HCT116 (cell line): ENCODE measurements around the gene GRHL1. TPM values are rescaled to one million over a fixed set of nuclear protein-coding genes. Genes with fewer than 3 reads are reported as not detected.
A peak's percentile ranks its signal among the peaks of the same experiment; 100 is the strongest.

Experiments used
- ATAC-seq: fragments of 200-7000 bp; cut with Tn5 transposase; 2 replicates; pipeline ENCODE4 v1.9.1; 2020; ENCODE audit warnings: mild to moderate bottlenecking, moderate library complexity
- BruUV-seq: library from RNA; stranded (reverse); fragments of 400-500 nt; replicated peaks from 2 replicates; lab custom pipeline; 2021; lab: Mats Ljungman, UMichigan
- CTCF ChIA-PET: fragments of 300-600 bp; sonication (Branson Sonifier 250); formaldehyde crosslinking; loops from one replicate; lab custom pipeline; 2021; ENCODE audit warnings: antibody characterized with exemption; lab: Charles Lee
- POLR2A ChIA-PET: fragments of 300-600, 350-600 bp; sonication (Branson Sonifier 250); formaldehyde crosslinking; loops from one replicate; lab custom pipeline; 2021; ENCODE audit warnings: antibody characterized with exemption; lab: Charles Lee
- RAD21 ChIA-PET, 2 experiments: fragments of 300-600 bp; sonication (Branson Sonifier 250); formaldehyde crosslinking; loops; one replicate each; lab custom pipeline; 2023; ENCODE audit warnings: low total read pairs in 2 of 2; ENCODE audit not compliant: uncharacterized antibody in 2 of 2, unreplicated experiment in 2 of 2, low non-redundant PET in 1 of 2; lab: Charles Lee
- DNase-seq: peaks from one replicate; pipeline ENCODE4 v3.0.0-alpha.2; 2010; ENCODE audit warnings: low read depth, low spot score
- H2AFZ ChIP-seq: fragments of 200-600 bp; shearing (Covaris generic), sonication (generic); 2 replicates; pipeline ENCODE4 v1.6.1; 2017; ENCODE audit warnings: low read depth, mixed run types, mixed read lengths, antibody characterized with exemption, low read length; ENCODE audit not compliant: poor library complexity, severe bottlenecking
- H3K27ac ChIP-seq: 2 replicates; pipeline ENCODE4 v1.5.1; 2012; ENCODE audit warnings: low read depth, low read length
- H3K27me3 ChIP-seq: fragments of 200-600 bp; sonication (generic); 2 replicates; pipeline ENCODE4 v1.6.1; 2016; ENCODE audit warnings: mixed run types, low read length, mixed read lengths; ENCODE audit not compliant: insufficient read depth
- H3K36me3 ChIP-seq, 2 experiments: fragments of 200-500 bp in 1 of 2; fragments of 200-600 bp in 1 of 2; sonication (Bioruptor generic) in 1 of 2; sonication (generic) in 1 of 2; 2 replicates each; pipeline versions ENCODE4 v1.5.1 to v1.6.1; 2014 to 2016; ENCODE audit warnings: low read length in 2 of 2, inconsistent platforms in 1 of 2, mixed read lengths in 1 of 2, mixed run types in 1 of 2; ENCODE audit not compliant: insufficient read depth in 2 of 2, control insufficient read depth in 1 of 2
- H3K4me1 ChIP-seq, 2 experiments: fragments of 200-600 bp in 1 of 2; sonication (generic) in 1 of 2; 2 replicates each; pipeline versions ENCODE4 v1.5.1 to v1.6.1; 2012 to 2017; ENCODE audit warnings: low read length in 2 of 2, inconsistent platforms in 1 of 2, mild to moderate bottlenecking in 1 of 2, mixed read lengths in 1 of 2, mixed run types in 1 of 2, moderate library complexity in 1 of 2; ENCODE audit not compliant: insufficient read depth in 2 of 2, control insufficient read depth in 1 of 2
- H3K4me2 ChIP-seq: fragments of 200-600 bp; sonication (generic); 2 replicates; pipeline ENCODE4 v1.6.1; 2017; ENCODE audit warnings: mixed run types, low read length, mixed read lengths
- H3K4me3 ChIP-seq, 2 experiments: fragments of 200-600 bp in 1 of 2; sonication (generic) in 1 of 2; replicated peaks in 1 of 2; 2 replicates each; pipeline ENCODE4 v1.5.1; 2011 to 2016; ENCODE audit warnings: low read length in 2 of 2, control low read depth in 1 of 2, low read depth in 1 of 2, mild to moderate bottlenecking in 1 of 2, mixed read lengths in 1 of 2, mixed run types in 1 of 2
- H3K79me2 ChIP-seq: fragments of 200-600 bp; sonication (generic); 2 replicates; pipeline ENCODE4 v1.6.1; 2017; ENCODE audit warnings: mild to moderate bottlenecking, mixed run types, low read length, moderate library complexity, mixed read lengths; ENCODE audit not compliant: insufficient read depth
- H3K9ac ChIP-seq: fragments of 200-600 bp; sonication (generic); 2 replicates; pipeline ENCODE4 v1.6.1; 2016; ENCODE audit warnings: low read length, mixed read lengths
- H3K9me2 ChIP-seq: fragments of 200-600 bp; sonication (generic), shearing (Covaris generic); 2 replicates; pipeline ENCODE4 v1.6.1; 2017; ENCODE audit warnings: mixed run types, mild to moderate bottlenecking, moderate library complexity; ENCODE audit not compliant: insufficient read depth
- H3K9me3 ChIP-seq, 2 experiments: fragments of 200-500 bp in 1 of 2; fragments of 200-600 bp in 1 of 2; sonication (Bioruptor generic) in 1 of 2; sonication (generic) in 1 of 2; 2 replicates each; pipeline ENCODE4 v1.6.1; 2014 to 2017; ENCODE audit warnings: low read length in 2 of 2, mixed read lengths in 2 of 2, inconsistent platforms in 1 of 2, low read depth in 1 of 2, mild to moderate bottlenecking in 1 of 2, mixed run types in 1 of 2, moderate library complexity in 1 of 2; ENCODE audit not compliant: control insufficient read depth in 1 of 2, insufficient read depth in 1 of 2
- H4K20me1 ChIP-seq: fragments of 200-600 bp; sonication (generic), shearing (Covaris generic); 2 replicates; pipeline ENCODE4 v1.6.1; 2017; ENCODE audit warnings: mixed run types, mild to moderate bottlenecking, moderate library complexity; ENCODE audit not compliant: insufficient read depth
- EGR1 ChIP-seq: IDR thresholded peaks from 2 replicates; pipeline ENCODE4 v1.6.1; 2012; ENCODE audit warnings: low read depth
- ELF1 ChIP-seq: IDR thresholded peaks from 2 replicates; pipeline ENCODE4 v1.6.1; 2012; ENCODE audit warnings: low read depth, borderline replicate concordance
- EZH2 ChIP-seq: fragments of 200-600 bp; sonication (generic); IDR thresholded peaks from 2 replicates; pipeline ENCODE4 v1.6.1; 2017; ENCODE audit warnings: antibody characterized with exemption, mixed run types
- EZH2phosphoT487 ChIP-seq: fragments of 200-600 bp; IDR thresholded peaks from 2 replicates; pipeline ENCODE4 v1.6.1; 2018; ENCODE audit warnings: antibody characterized with exemption, borderline replicate concordance
- FOSL1 ChIP-seq: IDR thresholded peaks from 2 replicates; pipeline ENCODE4 v1.6.1; 2012; ENCODE audit warnings: low read depth
- JUND ChIP-seq: IDR thresholded peaks from 2 replicates; pipeline ENCODE4 v1.6.1; 2012
- POLR2AphosphoS5 ChIP-seq: IDR thresholded peaks from 2 replicates; pipeline ENCODE4 v1.6.1; 2011; ENCODE audit warnings: mild to moderate bottlenecking, low read depth, low read length, moderate library complexity
- SRF ChIP-seq: IDR thresholded peaks from 2 replicates; pipeline ENCODE4 v1.6.1; 2012; ENCODE audit warnings: low read depth
- YY1 ChIP-seq: IDR thresholded peaks from 2 replicates; pipeline ENCODE4 v1.6.1; 2011; ENCODE audit warnings: low read length, low read depth, moderate library complexity, mild to moderate bottlenecking; ENCODE audit not compliant: insufficient replicate concordance; ENCODE audit errors: extremely low read depth
- ZFX ChIP-seq: fragments of 450-650 bp; IDR thresholded peaks from 2 replicates; pipeline ENCODE4 v1.6.1; 2017
- ZNF274 ChIP-seq: fragments of 200-500 bp; sonication (Bioruptor generic); IDR thresholded peaks from 2 replicates; pipeline ENCODE4 v1.6.1; 2014; ENCODE audit warnings: mild to moderate bottlenecking, low read depth, low read length, inconsistent platforms
- intact Hi-C: fragments of 100-400 bp; cut with micrococcal nuclease; formaldehyde crosslinking; loops from 2 replicates; pipeline ENCODE4 v1.10.0; 2022
- total RNA-seq: library from RNA; stranded (reverse); gene quantifications from one replicate; pipeline ENCODE4 v1.2.1, GENCODE V29; 2021; ENCODE audit not compliant: unreplicated experiment
- TF ChIP-seq, protein P1 (sequence below): IDR thresholded peaks from 2 replicates; pipeline ENCODE4 v1.6.1; 2012
- TF ChIP-seq, protein P2 (sequence below): IDR thresholded peaks from 2 replicates; pipeline ENCODE4 v1.6.1; 2012
- TF ChIP-seq, protein P3 (sequence below): IDR thresholded peaks from 2 replicates; pipeline ENCODE4 v1.6.1; 2011; ENCODE audit warnings: mild to moderate bottlenecking, low read length, moderate library complexity; ENCODE audit not compliant: insufficient replicate concordance; ENCODE audit errors: extremely low read depth

Gene GRHL1
- total RNA-seq, 1 experiment from 2014 or later: 8.5 TPM

DNA sequence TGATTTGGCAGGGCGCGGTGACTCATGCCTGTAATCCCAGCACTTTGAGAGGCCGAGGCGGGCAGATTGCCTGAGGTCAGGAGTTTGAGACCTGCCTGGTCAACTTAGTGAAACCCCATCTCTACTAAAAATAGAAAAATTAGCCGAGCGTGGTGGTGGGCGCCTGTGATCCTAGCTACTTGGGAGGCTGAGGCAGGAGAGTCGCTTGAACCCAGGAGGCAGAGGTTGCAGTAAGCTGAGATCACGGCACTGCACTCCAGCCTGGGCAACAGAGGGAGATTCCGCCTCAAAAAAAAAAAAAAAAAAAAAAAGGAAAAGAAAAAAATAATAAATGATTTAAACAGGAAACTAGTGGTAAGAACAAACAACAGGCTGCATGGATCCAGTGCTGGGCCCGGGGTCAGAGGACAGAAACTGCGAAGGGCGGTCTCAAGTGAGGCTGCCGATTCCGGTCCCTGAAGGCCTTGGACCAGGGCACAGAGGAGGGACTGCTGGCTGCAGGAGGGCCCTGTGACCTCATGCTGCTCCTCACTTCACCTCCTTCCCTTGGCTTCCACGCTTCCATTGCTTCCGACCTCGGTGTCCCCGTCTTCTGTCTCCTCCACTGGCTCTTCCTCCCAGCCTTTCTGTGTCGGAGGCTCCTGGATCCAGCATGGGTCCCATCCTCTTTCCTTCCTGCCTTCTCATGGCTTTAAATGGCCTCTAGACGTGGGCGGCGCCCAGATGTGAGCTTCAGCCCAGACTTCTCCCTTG is 2.1 kb upstream of the GRHL1 start:
- ATAC-seq (no peak), DNase-seq (no peak)
- no peak overlapping the region for H2AFZ ChIP-seq
- H3K36me3 ChIP-seq: no peaks in the 10 kb centered on the region
- H3K9ac ChIP-seq: no peak overlapping the region
- no peaks in the 10 kb centered on the region for H4K20me1 ChIP-seq
- RAD21 ChIA-PET: interaction anchor here in 1 of 2 experiments (0.7 kb wide), 1 partner anchor 150 kb away, joined by 4 read pairs; no protein-coding TSS in a partner anchor
- H3K27me3 ChIP-seq: no peaks in the 10 kb centered on the region
- H3K9me3 ChIP-seq: no peaks in the 10 kb centered on the region
- CTCF ChIA-PET: no interaction called here
- TF ChIP-seq EZH2phosphoT487: no peak
- TF ChIP-seq, protein P1, sequence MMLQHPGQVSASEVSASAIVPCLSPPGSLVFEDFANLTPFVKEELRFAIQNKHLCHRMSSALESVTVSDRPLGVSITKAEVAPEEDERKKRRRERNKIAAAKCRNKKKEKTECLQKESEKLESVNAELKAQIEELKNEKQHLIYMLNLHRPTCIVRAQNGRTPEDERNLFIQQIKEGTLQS: no peak
- TF ChIP-seq SRF: no peak
- no peaks in the 10 kb centered on the region for H3K79me2 ChIP-seq
- no TSS peak for BruUV-seq
- H3K27ac ChIP-seq: no peak overlapping the region
- H3K4me1 ChIP-seq: peaks cover 13 to 31% of the 10 kb centered on the region in 2 experiments
- H3K9me2 ChIP-seq: no peaks in the 10 kb centered on the region
- H3K4me3 ChIP-seq: no peak overlapping the region
- intact Hi-C loops: no loop called here
- POLR2A ChIA-PET: no interaction called here
- peak overlapping the region; percentile 87 for H3K4me2 ChIP-seq

DNA sequence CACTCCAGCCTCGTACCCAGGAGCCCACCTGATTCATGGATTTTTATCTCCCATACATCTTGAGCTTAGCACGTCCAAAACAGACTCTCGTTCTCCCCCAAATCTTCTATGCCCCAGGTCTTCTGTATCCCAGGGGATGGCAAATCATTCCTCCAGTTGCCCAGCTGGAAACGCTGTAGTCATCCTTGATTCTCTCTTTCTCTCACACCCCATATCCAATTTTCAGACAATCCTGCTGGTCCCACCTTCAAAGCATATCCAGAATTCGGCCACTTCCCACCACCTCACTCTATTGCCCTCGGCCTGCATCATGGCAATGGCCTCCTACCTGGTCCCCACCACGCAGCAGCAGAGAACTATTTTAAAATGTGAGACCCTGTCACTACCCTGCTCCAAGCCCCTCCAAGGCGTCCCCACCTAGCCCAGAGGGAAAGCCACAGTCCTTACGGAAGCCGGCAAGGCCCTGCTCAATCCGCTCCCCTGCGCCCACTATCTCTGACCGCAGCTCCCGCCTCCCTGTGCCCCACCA is 1.4 kb upstream of the GRHL1 start:
- TF ChIP-seq, protein P2, sequence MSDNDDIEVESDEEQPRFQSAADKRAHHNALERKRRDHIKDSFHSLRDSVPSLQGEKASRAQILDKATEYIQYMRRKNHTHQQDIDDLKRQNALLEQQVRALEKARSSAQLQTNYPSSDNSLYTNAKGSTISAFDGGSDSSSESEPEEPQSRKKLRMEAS: no peak
- TF ChIP-seq YY1: no peak
- TF ChIP-seq FOSL1: no peak
- TF ChIP-seq, protein P3, sequence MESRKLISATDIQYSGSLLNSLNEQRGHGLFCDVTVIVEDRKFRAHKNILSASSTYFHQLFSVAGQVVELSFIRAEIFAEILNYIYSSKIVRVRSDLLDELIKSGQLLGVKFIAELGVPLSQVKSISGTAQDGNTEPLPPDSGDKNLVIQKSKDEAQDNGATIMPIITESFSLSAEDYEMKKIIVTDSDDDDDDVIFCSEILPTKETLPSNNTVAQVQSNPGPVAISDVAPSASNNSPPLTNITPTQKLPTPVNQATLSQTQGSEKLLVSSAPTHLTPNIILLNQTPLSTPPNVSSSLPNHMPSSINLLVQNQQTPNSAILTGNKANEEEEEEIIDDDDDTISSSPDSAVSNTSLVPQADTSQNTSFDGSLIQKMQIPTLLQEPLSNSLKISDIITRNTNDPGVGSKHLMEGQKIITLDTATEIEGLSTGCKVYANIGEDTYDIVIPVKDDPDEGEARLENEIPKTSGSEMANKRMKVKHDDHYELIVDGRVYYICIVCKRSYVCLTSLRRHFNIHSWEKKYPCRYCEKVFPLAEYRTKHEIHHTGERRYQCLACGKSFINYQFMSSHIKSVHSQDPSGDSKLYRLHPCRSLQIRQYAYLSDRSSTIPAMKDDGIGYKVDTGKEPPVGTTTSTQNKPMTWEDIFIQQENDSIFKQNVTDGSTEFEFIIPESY: no peak
- no peak for TF ChIP-seq EZH2
- TF ChIP-seq POLR2AphosphoS5: no peak
- TF ChIP-seq ZFX: no peak
- no peak for TF ChIP-seq JUND
- no peak for TF ChIP-seq ELF1
- no peak for TF ChIP-seq ZNF274
- TF ChIP-seq EGR1: no peak
- Histone ChIP-seq H3K36me3 (no peaks in the 10 kb centered on the region), H3K4me3 (peak overlapping the region in 1 of 2 experiments; percentile 43; a peak in 1 of 4 replicates), H3K9ac (no peak overlapping the region), H3K9me3 (no peaks in the 10 kb centered on the region), H3K79me2 (no peaks in the 10 kb centered on the region), H3K4me2 (peak overlapping the region; percentile 87), H3K27me3 (no peaks in the 10 kb centered on the region), H4K20me1 (no peaks in the 10 kb centered on the region), H2AFZ (no peak overlapping the region), H3K27ac (no peak overlapping the region), H3K4me1 (peaks cover 13 to 31% of the 10 kb centered on the region in 2 experiments), H3K9me2 (no peaks in the 10 kb centered on the region)
- DNase-seq (no peak), ATAC-seq (no peak)
- ChIA-PET CTCF (no interaction called here), RAD21 (no interaction called here), POLR2A (no interaction called here)
- BruUV-seq: no TSS peak
- intact Hi-C loops: no loop called here
